Activated T-cell treated with anti-CD3 and anti-CD28 coated beads, Interleukin-2, amount 50 U/mL, for 24 hours (primary cell): Measurements from ENCODE around the gene MGAT3.

Experiments used
- DNase-seq: peaks from one replicate; pipeline ENCODE4 v3.0.0-alpha.2; 2020
- H3K27ac Mint-ChIP-seq: 2 replicates; pipeline ENCODE4 v1.8.0; 2020; ENCODE audit warnings: mild to moderate bottlenecking, mixed read lengths
- H3K27me3 Mint-ChIP-seq: 2 replicates; pipeline ENCODE4 v1.8.0; 2020; ENCODE audit warnings: mixed read lengths
- H3K36me3 Mint-ChIP-seq: 2 replicates; pipeline ENCODE4 v1.8.0; 2020; ENCODE audit warnings: low read depth, mixed read lengths
- H3K4me1 Mint-ChIP-seq: 2 replicates; pipeline ENCODE4 v1.8.0; 2020; ENCODE audit warnings: low read depth, mixed read lengths
- H3K4me3 Mint-ChIP-seq: 2 replicates; pipeline ENCODE4 v1.8.0; 2020; ENCODE audit warnings: mild to moderate bottlenecking, moderate library complexity, mixed read lengths
- H3K9me3 Mint-ChIP-seq: 2 replicates; pipeline ENCODE4 v1.8.0; 2020; ENCODE audit warnings: mixed read lengths

The MGAT3 gene

DNA sequence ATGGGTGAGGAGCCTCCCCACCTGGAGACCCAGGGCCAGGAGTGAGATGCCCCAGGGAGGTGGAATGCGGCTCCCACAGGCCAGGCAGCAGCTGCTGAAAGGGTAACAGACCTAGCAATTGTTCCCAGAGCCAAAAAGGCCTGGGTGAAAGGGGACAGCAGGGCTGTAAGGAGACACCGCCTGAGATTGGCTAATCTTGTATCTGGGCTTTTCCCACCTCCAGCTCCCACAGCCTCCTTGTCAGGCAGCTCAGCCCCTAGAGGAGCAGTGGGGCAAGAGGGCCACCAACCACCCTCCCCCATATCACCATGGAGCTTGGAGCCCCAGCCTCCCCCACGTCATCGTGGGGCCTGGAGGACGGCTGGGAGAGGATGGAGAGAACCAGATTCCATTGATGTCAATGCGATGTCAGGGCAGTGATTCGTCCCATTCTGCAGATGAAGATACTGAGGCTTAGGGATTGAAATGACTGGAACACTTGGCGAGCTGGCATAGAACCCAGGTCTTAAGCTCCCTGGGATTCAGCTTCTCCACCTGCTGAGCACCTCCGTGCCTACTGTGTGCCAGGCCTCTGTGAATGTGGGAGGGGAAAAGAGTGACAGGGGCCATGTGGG lies 2.9 kb upstream of the MGAT3 start:
- Mint-ChIP-seq H3K4me3 (no peak overlapping the region), H3K4me1 (peaks cover 25% of the 10 kb centered on the region), H3K27me3 (peaks cover 32% of the 10 kb centered on the region)

DNA sequence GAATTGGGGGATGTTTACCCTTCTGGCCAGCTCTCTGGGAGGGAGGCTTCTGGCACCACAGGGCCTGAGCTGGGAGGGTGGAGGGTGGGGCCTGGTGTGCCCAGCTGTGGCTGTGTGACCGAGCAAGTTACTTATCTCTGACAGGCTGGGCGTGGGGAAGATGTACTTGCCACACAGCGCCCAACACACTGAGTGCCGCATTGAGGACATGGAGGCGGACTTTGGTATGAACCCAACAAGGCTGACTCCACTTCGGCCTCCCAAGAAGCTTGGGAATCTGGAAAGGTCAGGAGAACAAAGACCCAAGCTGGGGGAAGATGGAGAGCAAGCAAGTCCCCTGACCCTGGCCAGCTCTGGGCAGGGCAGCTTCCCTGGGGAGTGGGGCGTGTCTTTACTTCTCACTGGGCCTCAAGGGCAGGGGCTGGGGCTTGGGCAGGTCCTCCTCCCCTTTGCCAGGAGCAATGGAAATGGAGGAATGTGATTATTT lies 2.4 kb upstream of the MGAT3 start:
- no peak for DNase-seq
- Mint-ChIP-seq H3K9me3 (no peaks in the 10 kb centered on the region), H3K27ac (no peak overlapping the region), H3K36me3 (no peaks in the 10 kb centered on the region), H3K4me3 (no peak overlapping the region), H3K27me3 (peaks cover 37% of the 10 kb centered on the region), H3K4me1 (peaks cover 21% of the 10 kb centered on the region)

More for the DNA sequence above, 2.9 kb upstream of the MGAT3 start:
- H3K9me3 Mint-ChIP-seq: no peaks in the 10 kb centered on the region
- no peaks in the 10 kb centered on the region for H3K36me3 Mint-ChIP-seq
- H3K27ac Mint-ChIP-seq: no peak overlapping the region
- no peak for DNase-seq

DNA sequence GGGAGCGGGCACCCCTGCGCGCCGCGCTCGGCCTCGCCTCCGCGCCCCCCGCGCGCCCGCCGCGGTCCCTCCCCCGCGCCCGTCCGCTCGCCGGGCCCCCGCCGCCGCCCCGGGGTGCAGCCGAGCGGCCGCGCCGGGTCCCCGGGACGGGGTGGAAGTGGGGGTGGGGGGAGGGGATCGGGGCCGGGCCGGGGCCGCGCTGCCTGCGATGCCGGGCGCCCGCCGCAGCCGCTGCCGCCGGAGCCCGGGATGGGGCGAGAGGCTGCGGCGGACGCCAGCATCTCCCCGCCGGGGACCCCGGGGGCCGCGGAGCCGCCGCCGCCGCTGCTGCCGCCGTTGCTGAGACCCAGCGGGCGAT lies 365 bp downstream of the MGAT3 start:
- no peaks in the 10 kb centered on the region for H3K9me3 Mint-ChIP-seq
- H3K4me1 Mint-ChIP-seq: peaks cover 13% of the 10 kb centered on the region
- H3K27ac Mint-ChIP-seq: no peak overlapping the region
- peaks cover 41% of the 10 kb centered on the region for H3K27me3 Mint-ChIP-seq
- H3K36me3 Mint-ChIP-seq: no peaks in the 10 kb centered on the region
- DNase-seq: no peak
- H3K4me3 Mint-ChIP-seq: no peak overlapping the region

DNA sequence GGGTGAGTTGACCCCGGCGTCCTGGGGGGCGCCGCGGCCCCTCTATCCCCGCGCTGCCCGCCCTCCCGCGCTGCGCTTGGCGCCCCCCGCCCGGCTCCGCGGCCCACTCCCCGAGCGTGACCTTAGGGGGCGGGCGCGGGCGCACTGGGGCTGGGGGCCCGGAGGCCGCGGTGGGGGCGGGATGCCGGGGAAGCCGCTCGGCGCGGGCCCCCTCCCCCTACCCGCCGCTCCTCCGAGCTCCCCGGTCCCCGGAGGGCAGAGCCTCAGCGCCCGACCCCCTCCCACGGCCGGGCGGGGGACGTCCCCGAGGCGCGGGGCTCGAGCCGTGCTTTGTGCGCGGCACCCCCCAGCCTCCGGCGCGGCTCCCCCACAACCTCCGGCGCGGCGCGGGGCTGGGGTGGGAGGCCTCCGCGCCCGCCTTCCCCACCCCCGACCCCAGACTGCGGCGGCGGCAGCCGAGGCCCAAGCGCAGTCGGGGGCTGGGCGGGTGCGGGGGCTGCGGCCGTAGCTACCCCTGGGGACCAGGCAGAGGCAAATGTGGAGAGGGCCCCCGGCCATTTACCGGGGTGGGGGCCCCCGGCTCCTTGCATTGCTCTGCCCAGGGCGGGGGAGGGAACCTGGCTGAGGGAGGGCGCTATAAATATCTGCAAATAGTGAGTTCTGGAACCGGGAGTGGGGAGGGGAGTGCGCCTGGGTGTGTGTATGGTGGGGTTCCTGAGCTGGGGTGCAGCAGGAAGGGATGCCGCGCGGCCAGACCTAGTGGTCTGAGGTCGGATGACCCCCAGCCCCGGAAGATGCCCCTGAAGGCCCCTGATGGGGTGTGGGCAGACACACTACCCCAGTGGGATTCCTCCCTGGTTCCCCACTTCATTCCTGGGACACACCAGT lies 988 bp downstream of the MGAT3 start:
- no peak overlapping the region for H3K27ac Mint-ChIP-seq
- H3K4me3 Mint-ChIP-seq: peak overlapping the region; percentile 70
- no peaks in the 10 kb centered on the region for H3K36me3 Mint-ChIP-seq
- H3K4me1 Mint-ChIP-seq: peaks cover 13% of the 10 kb centered on the region
- no peaks in the 10 kb centered on the region for H3K9me3 Mint-ChIP-seq
- no peak for DNase-seq
- peaks cover 41% of the 10 kb centered on the region for H3K27me3 Mint-ChIP-seq

DNA sequence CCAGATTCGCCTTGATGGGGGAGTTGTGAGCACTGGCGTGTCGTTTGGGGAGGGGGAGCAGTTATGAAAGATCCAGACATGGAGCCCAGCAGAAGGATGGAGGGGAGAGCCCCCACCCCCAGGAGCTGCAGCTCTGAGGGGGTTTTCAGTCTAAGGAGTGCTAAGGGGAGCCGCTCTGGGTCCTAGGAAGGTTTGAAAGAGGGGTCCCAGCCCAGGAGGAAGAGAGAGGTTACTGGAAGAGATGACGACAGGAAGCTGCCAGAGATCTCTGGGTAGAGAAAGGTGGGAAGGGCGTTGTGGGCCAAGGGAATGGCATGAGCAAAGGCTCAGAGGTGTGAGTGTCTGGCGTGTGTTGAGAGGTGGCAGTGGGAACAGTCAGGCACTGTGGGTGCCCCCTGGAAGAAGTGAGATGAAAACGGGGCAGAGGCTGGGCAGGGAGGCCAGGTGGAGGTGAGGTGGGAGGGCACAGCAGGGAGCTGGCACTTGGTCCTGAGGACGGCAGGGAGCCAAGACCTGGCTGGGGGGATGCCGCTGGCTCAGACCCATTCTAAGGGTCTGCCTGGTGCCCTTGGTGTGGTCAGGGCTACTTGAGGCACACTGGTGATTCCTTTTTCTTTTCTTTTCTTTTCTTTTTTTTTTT lies 1.8 kb downstream of the MGAT3 start:
- DNase-seq: no peak
- Mint-ChIP-seq H3K4me1 (peaks cover 13% of the 10 kb centered on the region), H3K9me3 (no peaks in the 10 kb centered on the region), H3K27me3 (peaks cover 41% of the 10 kb centered on the region), H3K4me3 (peak overlapping the region; percentile 70), H3K36me3 (no peaks in the 10 kb centered on the region), H3K27ac (no peak overlapping the region)

DNA sequence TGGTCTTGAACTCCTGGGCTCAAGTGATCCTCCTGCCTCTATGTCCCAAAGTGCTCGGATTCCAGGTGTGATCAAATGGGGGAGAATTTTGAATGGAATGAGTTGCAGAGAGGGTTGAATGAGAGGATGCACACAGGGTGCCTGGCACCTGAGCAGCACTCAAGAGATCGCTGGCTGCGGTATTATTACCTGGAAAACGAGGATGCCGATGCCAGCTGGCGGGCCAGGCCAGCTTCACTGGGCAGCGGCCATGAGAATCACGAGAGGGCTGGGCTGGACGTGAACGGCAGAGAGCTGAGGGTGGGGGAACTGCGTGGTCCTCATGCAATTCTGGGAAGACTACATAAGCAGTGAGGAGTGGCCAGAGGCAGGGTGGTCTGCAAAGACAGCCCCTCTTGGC lies 2.9 kb downstream of the MGAT3 start:
- peaks cover 13% of the 10 kb centered on the region for H3K4me1 Mint-ChIP-seq
- no peaks in the 10 kb centered on the region for H3K36me3 Mint-ChIP-seq
- H3K27me3 Mint-ChIP-seq: peaks cover 36% of the 10 kb centered on the region
- no peaks in the 10 kb centered on the region for H3K9me3 Mint-ChIP-seq
- no peak overlapping the region for H3K4me3 Mint-ChIP-seq
- no peak overlapping the region for H3K27ac Mint-ChIP-seq
- DNase-seq: no peak

DNA sequence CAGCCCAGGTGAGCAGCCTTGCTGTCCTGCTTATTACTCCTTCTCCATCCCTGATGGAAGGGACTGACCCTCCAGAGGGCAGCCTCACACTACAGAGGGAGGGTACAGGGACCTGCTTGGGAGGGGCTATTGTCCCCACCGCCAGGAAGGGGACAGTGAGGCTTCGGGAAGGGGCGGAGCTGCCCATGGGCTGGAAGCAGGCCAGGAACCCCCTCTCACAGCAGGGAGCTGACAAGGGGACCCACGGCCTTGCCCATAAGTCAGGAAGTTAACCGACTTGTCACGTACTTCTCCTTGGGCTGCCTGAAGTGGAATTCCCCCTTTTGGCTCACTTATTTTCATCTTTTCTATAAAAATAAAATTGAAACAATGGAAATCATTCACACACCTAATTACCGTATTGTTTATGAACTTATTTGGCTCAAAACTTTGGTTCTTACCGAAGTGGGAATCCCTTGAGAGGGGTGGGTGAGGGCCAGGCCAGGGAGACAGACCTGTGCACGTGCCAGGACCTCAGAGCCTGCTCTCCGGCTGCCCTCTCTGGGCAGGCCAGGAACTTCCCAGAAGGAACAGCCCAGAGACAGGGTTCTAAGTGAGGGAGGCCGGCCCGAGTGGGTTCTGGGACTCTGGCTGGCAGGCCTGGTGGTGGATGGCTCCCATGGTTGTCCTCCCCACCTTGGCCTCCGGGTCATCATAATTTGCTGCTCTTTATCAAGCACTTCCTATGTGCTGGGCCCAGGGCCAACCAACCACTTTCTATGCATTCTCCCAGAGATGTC lies 5.8 kb downstream of the MGAT3 start:
- peaks cover 6% of the 10 kb centered on the region for H3K4me1 Mint-ChIP-seq
- H3K36me3 Mint-ChIP-seq: no peaks in the 10 kb centered on the region
- no peaks in the 10 kb centered on the region for H3K9me3 Mint-ChIP-seq
- no peak overlapping the region for H3K4me3 Mint-ChIP-seq
- H3K27me3 Mint-ChIP-seq: peaks cover 19% of the 10 kb centered on the region
- no peak overlapping the region for H3K27ac Mint-ChIP-seq
- no peak for DNase-seq

DNA sequence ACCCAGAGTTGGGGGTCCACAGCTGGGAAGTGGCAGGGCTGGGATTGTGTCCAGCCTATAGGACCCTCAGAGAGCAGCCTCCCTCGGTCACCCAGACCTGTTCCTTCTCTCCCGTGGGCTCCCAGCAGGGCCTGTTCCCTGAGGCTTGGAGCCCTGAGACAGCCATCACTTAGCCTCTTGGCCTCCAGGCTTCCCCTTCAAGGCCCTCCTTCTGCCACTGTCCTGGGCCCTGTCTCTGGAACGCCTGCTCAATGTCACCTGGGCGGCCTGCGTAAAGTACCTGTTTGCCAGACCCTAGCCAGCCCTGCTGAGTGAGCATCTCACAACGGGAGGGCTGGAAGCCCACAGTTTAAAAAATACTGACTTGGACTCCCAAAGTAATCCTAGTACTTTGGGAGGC lies 6.5 kb downstream of the MGAT3 start:
- no peak overlapping the region for H3K4me3 Mint-ChIP-seq
- H3K4me1 Mint-ChIP-seq: peaks cover 3% of the 10 kb centered on the region
- DNase-seq: no peak
- no peaks in the 10 kb centered on the region for H3K9me3 Mint-ChIP-seq
- H3K27me3 Mint-ChIP-seq: peaks cover 15% of the 10 kb centered on the region
- H3K36me3 Mint-ChIP-seq: no peaks in the 10 kb centered on the region
- H3K27ac Mint-ChIP-seq: no peak overlapping the region

DNA sequence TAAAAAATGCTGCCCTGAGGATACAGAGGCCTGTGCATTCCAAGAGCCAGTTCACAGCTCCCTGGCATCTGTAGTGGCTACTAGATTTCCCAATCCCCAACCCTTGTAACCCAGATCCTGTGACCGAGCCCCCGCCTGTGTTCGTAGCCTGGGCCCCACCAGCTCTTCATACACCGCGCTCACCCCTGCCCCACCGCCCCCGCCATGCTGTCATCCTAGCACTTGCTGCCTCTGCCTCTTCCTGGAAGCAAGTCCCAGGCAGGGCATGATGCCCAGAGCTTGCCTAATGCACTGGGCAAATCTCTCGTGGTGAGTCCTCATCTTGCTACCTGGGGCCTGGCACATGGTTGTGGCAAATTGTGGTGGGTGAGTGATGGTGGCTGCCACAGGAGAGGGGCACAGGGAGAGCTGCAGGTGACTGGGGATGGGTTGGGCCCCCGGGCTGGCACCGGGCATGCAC lies 7.1 kb downstream of the MGAT3 start:
- no peak for DNase-seq
- Mint-ChIP-seq H3K36me3 (no peaks in the 10 kb centered on the region), H3K4me1 (no peaks in the 10 kb centered on the region), H3K9me3 (no peaks in the 10 kb centered on the region), H3K27ac (no peak overlapping the region), H3K27me3 (peaks cover 8% of the 10 kb centered on the region), H3K4me3 (no peak overlapping the region)

DNA sequence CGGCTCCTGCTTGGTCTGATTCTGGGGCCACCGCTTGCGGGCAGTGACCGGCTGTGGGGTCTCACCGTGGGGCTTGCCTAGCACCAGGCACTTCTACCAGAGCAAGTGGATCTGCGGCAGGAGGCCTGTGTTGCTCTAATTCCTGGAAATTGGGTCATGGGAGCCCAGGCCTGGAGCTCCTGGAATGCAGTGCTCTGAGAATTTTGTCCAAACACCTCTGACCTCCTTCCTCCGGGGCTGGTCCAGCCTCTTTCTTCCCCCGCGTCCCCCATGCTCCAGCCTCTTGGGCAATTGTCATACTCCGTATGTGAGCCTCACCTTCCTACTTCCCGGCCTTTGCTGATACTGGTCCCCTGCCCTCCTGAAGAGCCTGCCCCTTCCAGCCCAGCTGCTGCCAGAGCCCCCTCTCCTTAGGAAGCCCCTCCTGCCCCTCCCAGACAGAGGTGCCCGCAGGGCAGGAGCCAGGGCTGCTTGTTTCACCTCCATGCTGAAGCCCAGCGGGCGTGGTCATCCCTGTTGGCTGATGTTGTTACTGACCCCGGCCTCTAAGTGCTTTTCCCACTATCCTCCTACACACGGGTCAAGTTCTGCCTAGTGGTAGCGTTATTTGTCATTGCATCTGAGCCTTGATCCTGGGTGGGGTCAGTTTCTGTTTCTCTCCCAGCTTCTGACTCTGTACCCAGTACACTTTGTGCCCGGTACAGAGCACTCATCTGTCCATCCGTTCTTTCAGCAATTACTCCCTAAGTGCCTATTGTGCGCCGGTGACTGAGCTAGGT lies 9.6 kb downstream of the MGAT3 start:
- DNase-seq: no peak

DNA sequence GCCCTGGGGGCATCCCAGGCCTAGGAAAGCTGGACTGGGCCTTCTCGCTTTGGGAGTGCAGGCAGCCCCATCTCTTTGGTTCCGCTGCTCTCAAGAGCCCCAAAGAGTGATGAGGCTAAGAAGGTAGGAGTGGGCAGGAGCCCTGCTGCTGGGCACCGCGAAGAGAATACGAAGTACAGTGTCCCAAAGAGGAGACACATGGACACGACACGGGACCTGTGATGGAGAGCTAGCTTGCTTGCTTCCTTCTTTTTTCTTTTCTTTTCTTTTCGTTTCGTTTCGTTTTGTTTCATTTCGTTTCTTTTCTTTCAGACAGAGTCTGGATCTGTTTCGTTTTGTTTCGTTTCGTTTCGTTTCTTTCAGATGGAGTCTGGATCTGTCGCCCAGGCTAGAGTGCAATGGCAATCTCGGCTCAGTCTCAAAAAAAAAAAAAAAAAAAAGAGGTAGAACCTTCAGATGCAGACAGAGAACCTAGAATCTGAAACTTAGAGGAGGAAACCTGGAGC lies 10.6 kb downstream of the MGAT3 start:
- Mint-ChIP-seq H3K27me3 (no peaks in the 10 kb centered on the region), H3K4me1 (peaks cover 11% of the 10 kb centered on the region), H3K36me3 (no peaks in the 10 kb centered on the region), H3K4me3 (no peak overlapping the region), H3K9me3 (no peaks in the 10 kb centered on the region), H3K27ac (no peak overlapping the region)
- DNase-seq: no peak

More for the DNA sequence above, 9.6 kb downstream of the MGAT3 start:
- Mint-ChIP-seq H3K4me3 (no peak overlapping the region), H3K27me3 (no peaks in the 10 kb centered on the region), H3K36me3 (no peaks in the 10 kb centered on the region), H3K4me1 (peaks cover 2% of the 10 kb centered on the region), H3K27ac (no peak overlapping the region), H3K9me3 (no peaks in the 10 kb centered on the region)

DNA sequence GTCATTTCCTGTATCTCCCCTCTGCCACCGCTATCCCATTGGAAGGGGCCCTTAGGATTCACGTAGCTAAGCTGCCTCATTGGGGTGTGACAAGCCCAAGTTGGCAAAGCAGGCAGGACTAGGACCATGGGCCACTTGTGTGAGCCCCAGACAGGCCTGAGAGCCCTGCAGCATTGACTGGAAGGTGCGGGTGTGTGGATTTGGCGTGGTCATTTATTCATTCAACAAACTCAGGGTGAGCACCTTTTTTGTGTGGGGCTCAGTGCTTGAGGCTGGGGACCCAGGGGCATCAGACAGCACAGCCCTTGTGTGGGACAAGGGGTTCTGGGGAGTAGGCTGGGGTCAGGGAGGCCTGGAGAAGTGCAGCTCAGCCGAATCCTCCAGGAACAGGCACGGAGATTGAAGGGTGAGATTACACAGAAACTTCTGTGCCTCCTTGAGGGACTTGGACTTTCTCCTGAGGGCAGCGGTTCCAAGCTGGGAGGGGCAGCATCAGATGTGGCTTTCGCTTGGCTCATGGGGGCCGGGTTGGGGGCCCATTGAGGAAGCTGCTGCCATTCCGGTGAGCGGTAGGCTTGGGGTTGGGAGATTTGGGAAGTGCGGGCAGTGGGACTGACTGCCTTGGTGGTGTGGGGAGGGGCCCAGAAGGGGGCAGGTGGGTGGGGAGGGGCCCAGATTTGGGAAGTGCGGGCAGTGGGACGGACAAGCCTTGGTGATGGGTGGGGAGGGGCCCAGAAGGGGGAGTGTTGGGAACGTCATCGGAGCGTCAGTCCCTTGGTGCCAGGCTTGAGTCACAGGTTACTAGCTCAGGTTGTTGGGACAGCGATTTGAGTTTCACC lies 11.9 kb downstream of the MGAT3 start:
- peaks cover 16% of the 10 kb centered on the region for H3K4me1 Mint-ChIP-seq
- no peaks in the 10 kb centered on the region for H3K9me3 Mint-ChIP-seq
- no peak for DNase-seq
- no peak overlapping the region for H3K27ac Mint-ChIP-seq
- no peak overlapping the region for H3K4me3 Mint-ChIP-seq
- H3K27me3 Mint-ChIP-seq: no peaks in the 10 kb centered on the region
- H3K36me3 Mint-ChIP-seq: no peaks in the 10 kb centered on the region

DNA sequence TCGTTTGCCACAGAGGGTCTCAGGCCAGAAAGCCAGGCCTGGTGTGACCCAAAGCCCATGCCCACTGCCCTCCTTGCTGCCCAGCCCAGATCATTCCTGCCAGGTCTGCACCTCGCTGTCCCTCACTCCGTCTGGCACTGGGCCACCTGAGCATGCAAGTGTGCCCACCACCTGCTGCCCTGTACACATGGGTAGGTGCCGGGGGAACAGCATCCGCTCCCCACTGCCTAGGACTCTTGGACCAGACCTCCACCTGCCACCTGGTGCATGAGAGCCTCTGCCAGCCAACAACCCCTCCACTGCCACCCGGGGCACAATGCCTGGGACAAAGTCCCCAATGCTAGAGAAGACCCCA lies 12.5 kb downstream of the MGAT3 start:
- H3K27me3 Mint-ChIP-seq: no peaks in the 10 kb centered on the region
- no peaks in the 10 kb centered on the region for H3K36me3 Mint-ChIP-seq
- no peak for DNase-seq
- peaks cover 16% of the 10 kb centered on the region for H3K4me1 Mint-ChIP-seq
- H3K4me3 Mint-ChIP-seq: no peak overlapping the region
- H3K27ac Mint-ChIP-seq: no peak overlapping the region
- no peaks in the 10 kb centered on the region for H3K9me3 Mint-ChIP-seq
